Adrenal gland (tissue), 5 donors: ENCODE measurements around the gene S100A10.

Experiments used
- POLR2A ChIP-seq, 2 donors: fragments of 450-650 bp; IDR thresholded peaks; one replicate each; pipeline ENCODE4 v1.6.1; 2017; ENCODE audit warnings: antibody characterized with exemption in 2 of 2, mild to moderate bottlenecking in 2 of 2, moderate library complexity in 1 of 2
- TF ChIP-seq, protein P1 (sequence below), 6 experiments: fragments of 450-650 bp in 4 of 6; fragments of 200-600 bp in 2 of 6; sonication (generic) in 1 of 6; IDR thresholded peaks; 1 replicate in 5 of 6; 2 replicates in 1 of 6; pipeline versions ENCODE4 v1.5.1 to v1.8.0; 2016 to 2021; ENCODE audit warnings: antibody characterized with exemption in 6 of 6, mild to moderate bottlenecking in 2 of 6, moderate library complexity in 1 of 6
- donor health status: DM: no; HTN: no; CAD: no.

DNA sequence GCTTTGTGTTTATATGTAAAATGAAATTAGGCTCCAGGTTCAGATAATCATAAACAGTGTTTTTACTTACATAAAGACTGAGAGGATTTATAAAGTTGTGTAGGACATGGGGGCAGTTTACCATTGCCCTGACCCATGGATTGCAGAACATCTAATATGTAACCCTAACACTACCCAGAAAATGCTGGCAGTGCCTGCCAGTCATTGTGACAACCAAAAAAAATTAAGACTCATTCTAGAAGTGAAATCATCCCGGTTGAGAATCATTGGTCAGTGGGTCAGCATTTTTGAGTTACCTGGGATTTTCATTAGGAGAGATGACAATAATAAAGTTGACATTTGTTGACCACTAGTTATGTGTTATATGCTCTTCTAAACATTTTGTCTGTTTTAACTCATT is 53.1 kb downstream of the S100A10 start:
- TF ChIP-seq POLR2A (IDR thresholded peaks at IDR 0.05), result no peak
- TF ChIP-seq, protein P1, sequence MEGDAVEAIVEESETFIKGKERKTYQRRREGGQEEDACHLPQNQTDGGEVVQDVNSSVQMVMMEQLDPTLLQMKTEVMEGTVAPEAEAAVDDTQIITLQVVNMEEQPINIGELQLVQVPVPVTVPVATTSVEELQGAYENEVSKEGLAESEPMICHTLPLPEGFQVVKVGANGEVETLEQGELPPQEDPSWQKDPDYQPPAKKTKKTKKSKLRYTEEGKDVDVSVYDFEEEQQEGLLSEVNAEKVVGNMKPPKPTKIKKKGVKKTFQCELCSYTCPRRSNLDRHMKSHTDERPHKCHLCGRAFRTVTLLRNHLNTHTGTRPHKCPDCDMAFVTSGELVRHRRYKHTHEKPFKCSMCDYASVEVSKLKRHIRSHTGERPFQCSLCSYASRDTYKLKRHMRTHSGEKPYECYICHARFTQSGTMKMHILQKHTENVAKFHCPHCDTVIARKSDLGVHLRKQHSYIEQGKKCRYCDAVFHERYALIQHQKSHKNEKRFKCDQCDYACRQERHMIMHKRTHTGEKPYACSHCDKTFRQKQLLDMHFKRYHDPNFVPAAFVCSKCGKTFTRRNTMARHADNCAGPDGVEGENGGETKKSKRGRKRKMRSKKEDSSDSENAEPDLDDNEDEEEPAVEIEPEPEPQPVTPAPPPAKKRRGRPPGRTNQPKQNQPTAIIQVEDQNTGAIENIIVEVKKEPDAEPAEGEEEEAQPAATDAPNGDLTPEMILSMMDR (IDR thresholded peaks at IDR 0.05), result no peak
